ENCODE measurements around the gene SLC25A43.
"Not testable (repeated sequence)": the region's sequence is repeated elsewhere in the genome, so short reads cannot be mapped to it uniquely, and the experiment has no call there.

DNA sequence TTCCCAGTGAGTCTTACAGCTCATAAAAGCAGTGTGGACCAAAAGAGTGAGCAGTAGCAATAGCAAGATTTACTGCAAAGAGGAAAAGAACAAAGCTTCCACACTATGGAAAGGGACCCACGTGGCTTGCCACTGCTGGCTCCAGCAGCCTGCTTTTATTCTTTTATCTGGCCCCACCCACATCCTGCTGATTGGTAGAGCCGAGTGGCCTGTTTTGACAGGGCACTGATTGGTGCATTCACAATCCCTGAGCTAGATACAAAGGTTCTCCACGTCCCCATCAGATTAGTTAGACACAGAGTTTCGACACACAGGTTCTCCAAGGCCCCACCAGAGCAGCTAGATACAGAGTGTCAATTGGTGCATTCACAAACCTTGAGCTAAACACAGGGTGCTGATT lies 12.5 kb upstream of the SLC25A43 start:
- TF ChIP-seq, protein P1, sequence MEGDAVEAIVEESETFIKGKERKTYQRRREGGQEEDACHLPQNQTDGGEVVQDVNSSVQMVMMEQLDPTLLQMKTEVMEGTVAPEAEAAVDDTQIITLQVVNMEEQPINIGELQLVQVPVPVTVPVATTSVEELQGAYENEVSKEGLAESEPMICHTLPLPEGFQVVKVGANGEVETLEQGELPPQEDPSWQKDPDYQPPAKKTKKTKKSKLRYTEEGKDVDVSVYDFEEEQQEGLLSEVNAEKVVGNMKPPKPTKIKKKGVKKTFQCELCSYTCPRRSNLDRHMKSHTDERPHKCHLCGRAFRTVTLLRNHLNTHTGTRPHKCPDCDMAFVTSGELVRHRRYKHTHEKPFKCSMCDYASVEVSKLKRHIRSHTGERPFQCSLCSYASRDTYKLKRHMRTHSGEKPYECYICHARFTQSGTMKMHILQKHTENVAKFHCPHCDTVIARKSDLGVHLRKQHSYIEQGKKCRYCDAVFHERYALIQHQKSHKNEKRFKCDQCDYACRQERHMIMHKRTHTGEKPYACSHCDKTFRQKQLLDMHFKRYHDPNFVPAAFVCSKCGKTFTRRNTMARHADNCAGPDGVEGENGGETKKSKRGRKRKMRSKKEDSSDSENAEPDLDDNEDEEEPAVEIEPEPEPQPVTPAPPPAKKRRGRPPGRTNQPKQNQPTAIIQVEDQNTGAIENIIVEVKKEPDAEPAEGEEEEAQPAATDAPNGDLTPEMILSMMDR (conservative IDR thresholded peaks at IDR 0.05; ENCODE audit: low read depth, low read length) = not testable (repeated sequence)
- TF ChIP-seq NFE2L2, BHLHE40 (IDR thresholded peaks at IDR 0.05; ENCODE audit: low read depth, low read length): not testable (repeated sequence)
